HepG2 (cell line): ENCODE measurements around the gene UBP1. TPM values are rescaled to one million over a fixed set of nuclear protein-coding genes. Genes with fewer than 3 reads are reported as not detected.
A peak's percentile ranks its signal among the peaks of the same experiment; 100 is the strongest.

Experiments used
- ARHGAP35 ChIP-seq: sonication (generic); formaldehyde crosslinking; IDR thresholded peaks from 2 replicates; pipeline ENCODE4 v1.9.0; 2022; ENCODE audit warnings: mild to moderate bottlenecking, inconsistent platforms, moderate library complexity, missing genetic modification reagents, borderline replicate concordance
- ARNT2 ChIP-seq: sonication (generic); formaldehyde crosslinking; IDR thresholded peaks from 2 replicates; pipeline ENCODE4 v1.8.0; 2022; ENCODE audit warnings: mild to moderate bottlenecking, low read depth, missing genetic modification reagents, moderate library complexity
- KAT8 ChIP-seq: IDR thresholded peaks from 2 replicates; pipeline ENCODE4 v1.6.1; 2016; ENCODE audit warnings: missing genetic modification reagents, missing compliant biosample characterization
- MXD4 ChIP-seq: IDR thresholded peaks from 2 replicates; pipeline ENCODE4 v1.6.1; 2016; ENCODE audit warnings: mild to moderate bottlenecking, missing biosample characterization, missing genetic modification reagents
- NRL ChIP-seq: sonication (generic); formaldehyde crosslinking; IDR thresholded peaks from 2 replicates; pipeline ENCODE4 v1.5.0; 2020; ENCODE audit warnings: missing genetic modification reagents, mild to moderate bottlenecking, moderate library complexity, borderline replicate concordance
- PAXIP1 ChIP-seq: sonication (generic); formaldehyde crosslinking; conservative IDR thresholded peaks from 2 replicates; pipeline ENCODE4 v1.4.0; 2020; ENCODE audit warnings: mild to moderate bottlenecking, missing genetic modification reagents, moderate library complexity
- PHF8 ChIP-seq: sonication (generic); formaldehyde crosslinking; IDR thresholded peaks from 2 replicates; pipeline ENCODE4 v1.5.0; 2020; ENCODE audit warnings: missing genetic modification reagents
- SMAD1 ChIP-seq: sonication (generic); formaldehyde crosslinking; IDR thresholded peaks from 2 replicates; pipeline ENCODE4 v1.4.0; 2020; ENCODE audit warnings: missing genetic modification reagents, low read depth, mild to moderate bottlenecking, borderline replicate concordance
- THYN1 ChIP-seq: sonication (generic); formaldehyde crosslinking; IDR thresholded peaks from 2 replicates; pipeline ENCODE4 v1.8.1; 2023; ENCODE audit warnings: low read depth, mild to moderate bottlenecking, moderate library complexity, missing genetic modification reagents, borderline replicate concordance
- TSC22D2 ChIP-seq: sonication (generic); formaldehyde crosslinking; IDR thresholded peaks from 2 replicates; pipeline ENCODE4 v1.5.1; 2020; ENCODE audit warnings: missing genetic modification reagents, mild to moderate bottlenecking, borderline replicate concordance
- YEATS4 ChIP-seq: sonication (generic); formaldehyde crosslinking; IDR thresholded peaks from 2 replicates; pipeline ENCODE4 v1.4.0; 2020; ENCODE audit warnings: missing genetic modification reagents, borderline replicate concordance
- ZFP41 ChIP-seq: sonication (generic); formaldehyde crosslinking; IDR thresholded peaks from 2 replicates; pipeline ENCODE4 v1.4.0; 2020; ENCODE audit warnings: mild to moderate bottlenecking, missing genetic modification reagents, borderline replicate concordance
- ZNF281 ChIP-seq: sonication (generic); formaldehyde crosslinking; IDR thresholded peaks from 2 replicates; pipeline ENCODE4 v1.4.0; 2020; ENCODE audit warnings: missing genetic modification reagents, borderline replicate concordance
- ZNF552 ChIP-seq: sonication (generic); formaldehyde crosslinking; IDR thresholded peaks from 2 replicates; pipeline ENCODE4 v1.9.0; 2022; ENCODE audit warnings: missing genetic modification reagents, mild to moderate bottlenecking, borderline replicate concordance
- ZNF558 ChIP-seq: sonication (generic); formaldehyde crosslinking; IDR thresholded peaks from 2 replicates; pipeline ENCODE4 v1.9.0; 2022; ENCODE audit warnings: mild to moderate bottlenecking, missing genetic modification reagents, borderline replicate concordance
- ZNF746 ChIP-seq: sonication (generic); formaldehyde crosslinking; IDR thresholded peaks from 2 replicates; pipeline ENCODE4 v1.8.0; 2022; ENCODE audit warnings: mild to moderate bottlenecking, missing genetic modification reagents
- polyA plus RNA-seq, 8 experiments: library from polyadenylated mRNA; depleted of rRNA in 3 of 8; stranded (reverse) in 7 of 8; unstranded in 1 of 8; fragments of >200 nt; fragmentation: Illumina TruSeq in 4 of 8; extraction: Trizol in 4 of 8; gene quantifications; 2 replicates each; pipeline versions ENCODE4 v1.2.1 to v1.2.3, GENCODE V29; 2011 to 2016; ENCODE audit warnings: low read depth in 4 of 8, missing spikeins in 1 of 8, mixed read lengths in 1 of 8; ENCODE audit not compliant: insufficient read depth in 1 of 8
- total RNA-seq, 5 experiments: library from RNA; depleted of rRNA; stranded (reverse); fragments of >200 nt; fragmentation: Illumina TruSeq; extraction: Trizol; gene quantifications; 2 replicates each; pipeline ENCODE4 v1.2.3, GENCODE V29; 2016; ENCODE audit warnings: low read depth in 1 of 5
- TF ChIP-seq, protein P1 (sequence below): fragments of 450-650 bp; IDR thresholded peaks from 2 replicates; pipeline ENCODE4 v1.6.1; 2017
- TF ChIP-seq, protein P2 (sequence below): sonication (generic); formaldehyde crosslinking; conservative IDR thresholded peaks from 2 replicates; pipeline ENCODE4 v1.4.0; 2020; ENCODE audit warnings: missing genetic modification reagents

UBP1 gene
- total and polyA plus RNA-seq, 2 of the 13 experiments (the other 11 are each of a cell fraction or from before 2014, with no cell fraction given), result 48.3 to 79.9 TPM

- no peak for TF ChIP-seq ARHGAP35
- TF ChIP-seq ZNF281 (CRISPR knock-in tag), result peak; percentile 48; the same call in 1 of the 2 replicates
- TF ChIP-seq TSC22D2 (CRISPR knock-in tag), result no peak
- TF ChIP-seq ZFP41, result no peak
- no peak for TF ChIP-seq ZNF552 (CRISPR knock-in tag)
- 0 out of 2 replicates have a peak, but pooled peaks have one; percentile 11 for TF ChIP-seq ZNF558 (CRISPR knock-in tag)
- TF ChIP-seq YEATS4 (CRISPR knock-in tag), result peak; percentile 84; the same call in 1 of the 2 replicates
- peak; percentile 75 for TF ChIP-seq PHF8 (CRISPR knock-in tag)
- peak; percentile 63; the same call in 1 of the 2 replicates for TF ChIP-seq ARNT2 (CRISPR knock-in tag)
- no peak for TF ChIP-seq THYN1 (CRISPR knock-in tag)
- no peak; the same call in 1 of the 2 replicates for TF ChIP-seq MXD4 (CRISPR knock-in tag)
- TF ChIP-seq SMAD1 (CRISPR knock-in tag), result no peak
- TF ChIP-seq PAXIP1 (CRISPR knock-in tag), result no peak
- no peak for TF ChIP-seq ZNF746 (CRISPR knock-in tag)
- TF ChIP-seq NRL (CRISPR knock-in tag), result peak; percentile 85
- TF ChIP-seq KAT8 (CRISPR knock-in tag), result peak; percentile 51; the same call in 1 of the 2 replicates
- TF ChIP-seq, protein P1, sequence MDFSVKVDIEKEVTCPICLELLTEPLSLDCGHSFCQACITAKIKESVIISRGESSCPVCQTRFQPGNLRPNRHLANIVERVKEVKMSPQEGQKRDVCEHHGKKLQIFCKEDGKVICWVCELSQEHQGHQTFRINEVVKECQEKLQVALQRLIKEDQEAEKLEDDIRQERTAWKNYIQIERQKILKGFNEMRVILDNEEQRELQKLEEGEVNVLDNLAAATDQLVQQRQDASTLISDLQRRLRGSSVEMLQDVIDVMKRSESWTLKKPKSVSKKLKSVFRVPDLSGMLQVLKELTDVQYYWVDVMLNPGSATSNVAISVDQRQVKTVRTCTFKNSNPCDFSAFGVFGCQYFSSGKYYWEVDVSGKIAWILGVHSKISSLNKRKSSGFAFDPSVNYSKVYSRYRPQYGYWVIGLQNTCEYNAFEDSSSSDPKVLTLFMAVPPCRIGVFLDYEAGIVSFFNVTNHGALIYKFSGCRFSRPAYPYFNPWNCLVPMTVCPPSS, result no peak
- TF ChIP-seq, protein P2, sequence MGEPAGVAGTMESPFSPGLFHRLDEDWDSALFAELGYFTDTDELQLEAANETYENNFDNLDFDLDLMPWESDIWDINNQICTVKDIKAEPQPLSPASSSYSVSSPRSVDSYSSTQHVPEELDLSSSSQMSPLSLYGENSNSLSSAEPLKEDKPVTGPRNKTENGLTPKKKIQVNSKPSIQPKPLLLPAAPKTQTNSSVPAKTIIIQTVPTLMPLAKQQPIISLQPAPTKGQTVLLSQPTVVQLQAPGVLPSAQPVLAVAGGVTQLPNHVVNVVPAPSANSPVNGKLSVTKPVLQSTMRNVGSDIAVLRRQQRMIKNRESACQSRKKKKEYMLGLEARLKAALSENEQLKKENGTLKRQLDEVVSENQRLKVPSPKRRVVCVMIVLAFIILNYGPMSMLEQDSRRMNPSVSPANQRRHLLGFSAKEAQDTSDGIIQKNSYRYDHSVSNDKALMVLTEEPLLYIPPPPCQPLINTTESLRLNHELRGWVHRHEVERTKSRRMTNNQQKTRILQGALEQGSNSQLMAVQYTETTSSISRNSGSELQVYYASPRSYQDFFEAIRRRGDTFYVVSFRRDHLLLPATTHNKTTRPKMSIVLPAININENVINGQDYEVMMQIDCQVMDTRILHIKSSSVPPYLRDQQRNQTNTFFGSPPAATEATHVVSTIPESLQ (CRISPR knock-in tag), result no peak
These were observed 468 bp downstream of the UBP1 start (continued) for GRCh38 chr3:33439546-33440327.
